HG03095 (cell line): ENCODE results near the gene INPP1.

ENCODE experiments used
- ATAC-seq: cut with Tn5 transposase; IDR thresholded peaks from one replicate; pipeline ENCODE4 v1.9.1; 2021; ENCODE audit warnings: moderate library complexity; ENCODE audit not compliant: unreplicated experiment

Gene INPP1

GRCh38 chr2:190407662-190408537 lies 64.5 kb downstream of the INPP1 start, which contains the start of gene MFSD6:
Gene MFSD6, plus strand, starts transcription at chr2:190408355. Its CDS starts 27,675 bp downstream, at chr2:190436030.
- peak; percentile 59 for ATAC-seq

GRCh38 chr2:190408538-190409271 lies 65.3 kb downstream of the INPP1 start:
- ATAC-seq: peak; percentile 56

- ATAC-seq: no peak
These were observed 66.2 kb downstream of the INPP1 start for GRCh38 chr2:190409616-190410015.

GRCh38 chr2:190410166-190410565 lies 66.8 kb downstream of the INPP1 start:
- ATAC-seq: no peak

GRCh38 chr2:190412966-190413365 lies 69.6 kb downstream of the INPP1 start:
- ATAC-seq: no peak

- no peak for ATAC-seq
These were observed 70.0 kb downstream of the INPP1 start for GRCh38 chr2:190413421-190413820.

GRCh38 chr2:190415251-190415650 lies 71.9 kb downstream of the INPP1 start:
- no peak for ATAC-seq

GRCh38 chr2:190415794-190416775 lies 72.7 kb downstream of the INPP1 start:
- ATAC-seq: peak; percentile 52

GRCh38 chr2:190417045-190417842 lies 73.9 kb downstream of the INPP1 start:
- ATAC-seq: no peak

- ATAC-seq: no peak
These were observed 75.3 kb downstream of the INPP1 start for GRCh38 chr2:190418727-190419126.

- no peak for ATAC-seq
These were observed 77.4 kb downstream of the INPP1 start for GRCh38 chr2:190420801-190421200.
